Ramos (cell line): ENCODE data around the gene DROSHA.
"Not testable (repeated sequence)": the region's sequence is repeated elsewhere in the genome, so short reads cannot be mapped to it uniquely, and the experiment has no call there.

Experiments used
- in situ Hi-C: fragments of 300-500 bp; cut with MboI; formaldehyde crosslinking; loops from one replicate; pipeline ENCODE4 v1.14.3; 2022; ENCODE audit warnings: low sequenced_read_pairs; ENCODE audit not compliant: unreplicated experiment

Gene DROSHA

GRCh38 chr5:31392061-31392460, 139.8 kb downstream of the DROSHA start:
- in situ Hi-C loops = no loop called here

- in situ Hi-C loops = no loop called here
Observed at GRCh38 chr5:31390256-31390655, 141.6 kb downstream of the DROSHA start.

- in situ Hi-C loops = no loop called here
Observed at GRCh38 chr5:31385774-31386537, 145.9 kb downstream of the DROSHA start.

GRCh38 chr5:31383734-31384133, 148.2 kb downstream of the DROSHA start:
- in situ Hi-C loops = no loop called here

- in situ Hi-C loops = no loop called here
Observed at GRCh38 chr5:31382051-31382878, 149.6 kb downstream of the DROSHA start.

- in situ Hi-C loops = no loop called here
Observed at GRCh38 chr5:31381299-31381698, 150.6 kb downstream of the DROSHA start.

GRCh38 chr5:31380049-31380448, 151.8 kb downstream of the DROSHA start:
- in situ Hi-C loops = no loop called here

- in situ Hi-C loops = no loop called here
Observed at GRCh38 chr5:31378838-31379237, 153.1 kb downstream of the DROSHA start.

- in situ Hi-C loops = no loop called here
Observed at GRCh38 chr5:31378136-31378535, 153.8 kb downstream of the DROSHA start.

GRCh38 chr5:31377274-31377946, 154.5 kb downstream of the DROSHA start:
- in situ Hi-C loops = no loop called here

- in situ Hi-C loops = no loop called here
Observed at GRCh38 chr5:31375999-31376720, 155.7 kb downstream of the DROSHA start.

GRCh38 chr5:31372124-31372523, 159.8 kb downstream of the DROSHA start:
- in situ Hi-C loops = no loop called here

- in situ Hi-C loops = no loop called here
Observed at GRCh38 chr5:31366941-31367340, 165.0 kb downstream of the DROSHA start.

- in situ Hi-C loops = no loop called here
Observed at GRCh38 chr5:31365776-31366175, 166.1 kb downstream of the DROSHA start.

- in situ Hi-C loops = no loop called here
Observed at GRCh38 chr5:31364881-31365636, 166.8 kb downstream of the DROSHA start.

- in situ Hi-C loops = no loop called here
Observed at GRCh38 chr5:31362931-31363568, 168.8 kb downstream of the DROSHA start.

- in situ Hi-C loops = no loop called here
Observed at GRCh38 chr5:31362529-31362900, 169.4 kb downstream of the DROSHA start.

- in situ Hi-C loops = not testable (repeated sequence)
Observed at GRCh38 chr5:31361704-31362528, 170.0 kb downstream of the DROSHA start.
